H1 (cell line): Measurements from ENCODE around the gene SLC6A3. TPM values are rescaled to one million over a fixed set of nuclear protein-coding genes. Genes with fewer than 3 reads are reported as not detected.

Experiments used
- CBX8 ChIP-seq: fragments of 300-800, 300-1000 bp; sonication (generic); IDR thresholded peaks from 2 replicates; pipeline ENCODE4 v1.7.1; 2016; ENCODE audit warnings: low read depth, low read length, borderline replicate concordance
- KDM4A ChIP-seq: IDR thresholded peaks from one replicate; pipeline ENCODE4 v1.7.1; 2012; ENCODE audit warnings: low read depth, mild to moderate bottlenecking, moderate library complexity, low read length, inconsistent platforms; ENCODE audit not compliant: severe bottlenecking
- POLR2AphosphoS5 ChIP-seq: IDR thresholded peaks from 2 replicates; pipeline ENCODE4 v1.6.1; 2011; ENCODE audit warnings: low read depth, low read length
- RXRA ChIP-seq: IDR thresholded peaks from 2 replicates; pipeline ENCODE4 v1.6.1; 2011; ENCODE audit warnings: low read depth, mild to moderate bottlenecking, low read length, moderate library complexity; ENCODE audit not compliant: insufficient read depth
- polyA plus RNA-seq, 7 experiments: library from polyadenylated mRNA; depleted of rRNA in 3 of 7; stranded (reverse) in 5 of 7; unstranded in 2 of 7; fragments of >200 nt in 5 of 7; fragments of 200-250 nt in 2 of 7; gene quantifications; 1 replicate in 5 of 7; 2 replicates in 1 of 7; 4 replicates in 1 of 7; pipeline versions ENCODE4 v1.2.1 to v1.2.3, GENCODE V29; 2011 to 2013; ENCODE audit warnings: missing spikeins in 2 of 7, mixed read lengths in 2 of 7
- total RNA-seq: library from RNA; stranded (reverse); fragmentation: NEBNext Ultra II Directional; extraction: Animal tissue kit (Norgen Biotek cat#: 25700); gene quantifications from 2 replicates; pipeline ENCODE4 v1.2.1, GENCODE V29; 2021

The SLC6A3 gene
- total and polyA plus RNA-seq, 2 of the 8 experiments (the other 6 are each of a cell fraction or from before 2014, with no cell fraction given) = 0.48 to 0.91 TPM

GRCh38 chr5:1436036-1436435, 9.2 kb downstream of the SLC6A3 start (continued):
- TF ChIP-seq RXRA (no peak), KDM4A (no peak), POLR2AphosphoS5 (no peak), CBX8 (no peak)
